Retina (tissue), 1 donor: Measurements from ENCODE around the gene QRICH1.
"Not testable (repeated sequence)": the region's sequence is repeated elsewhere in the genome, so short reads cannot be mapped to it uniquely, and the experiment has no call there.

Source experiments
- DNase-seq: peaks from one replicate; pipeline ENCODE4 v3.0.0-alpha.2; 2016

Gene QRICH1

DNA sequence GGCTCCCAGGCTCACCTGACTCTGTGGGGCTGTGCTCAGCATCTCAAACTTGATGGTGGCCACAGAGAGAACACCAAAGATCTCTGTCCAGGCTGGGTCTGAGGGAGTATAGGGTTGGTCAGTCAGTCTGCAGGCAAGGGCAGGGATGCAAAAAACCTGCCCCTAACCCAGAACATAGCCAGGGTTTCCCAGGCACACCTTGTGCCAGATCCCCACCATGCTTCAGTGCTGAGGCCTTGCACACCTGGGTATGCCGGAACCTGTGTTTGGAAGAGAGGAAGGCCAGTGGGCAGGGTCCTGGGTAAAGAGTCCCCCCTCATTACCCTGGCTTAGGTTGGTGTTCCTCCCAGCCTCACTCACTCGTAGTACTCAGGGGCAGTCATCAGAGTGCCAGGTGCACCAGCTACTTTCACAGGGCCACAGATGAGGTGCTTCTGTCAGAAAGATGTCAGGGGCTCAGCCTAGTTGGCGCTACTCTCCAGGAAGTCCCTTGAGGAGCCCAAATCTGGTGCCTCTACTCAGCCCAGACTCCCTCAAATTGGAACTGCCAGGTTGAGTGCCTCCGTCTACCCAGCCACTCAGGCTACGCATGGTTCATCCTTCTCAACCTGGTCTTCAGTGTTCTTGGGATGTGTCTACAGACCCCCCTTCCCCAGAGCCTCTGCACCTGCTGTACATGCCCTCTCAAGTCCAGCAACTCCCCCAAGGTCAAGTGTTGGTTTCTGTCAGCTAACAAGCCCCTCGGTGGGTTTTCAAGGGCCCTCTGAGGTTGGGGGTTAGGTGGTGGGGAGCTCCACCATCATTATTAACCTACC, 77.2 kb downstream of the QRICH1 start:
- DNase-seq, result no peak

DNA sequence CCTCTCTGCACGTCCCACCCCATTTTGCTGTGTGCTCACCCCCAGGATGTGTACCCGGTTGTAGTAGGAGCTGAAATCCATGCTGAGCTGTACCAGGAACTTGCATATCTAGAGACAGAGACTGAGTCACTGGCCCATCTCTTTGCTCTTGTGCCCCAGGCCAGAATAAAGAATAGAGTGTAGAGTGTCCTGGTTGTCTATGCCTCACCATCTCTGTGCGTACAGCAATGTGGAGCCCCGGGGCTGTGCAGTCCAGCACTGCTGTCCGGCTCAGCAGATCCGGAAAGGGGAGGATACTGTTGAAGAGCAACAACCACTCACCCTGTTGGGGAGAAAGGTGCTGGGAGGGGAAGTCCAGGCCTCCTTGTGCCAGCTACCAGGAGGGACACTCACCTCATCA, 78.1 kb downstream of the QRICH1 start:
- no peak for DNase-seq

DNA sequence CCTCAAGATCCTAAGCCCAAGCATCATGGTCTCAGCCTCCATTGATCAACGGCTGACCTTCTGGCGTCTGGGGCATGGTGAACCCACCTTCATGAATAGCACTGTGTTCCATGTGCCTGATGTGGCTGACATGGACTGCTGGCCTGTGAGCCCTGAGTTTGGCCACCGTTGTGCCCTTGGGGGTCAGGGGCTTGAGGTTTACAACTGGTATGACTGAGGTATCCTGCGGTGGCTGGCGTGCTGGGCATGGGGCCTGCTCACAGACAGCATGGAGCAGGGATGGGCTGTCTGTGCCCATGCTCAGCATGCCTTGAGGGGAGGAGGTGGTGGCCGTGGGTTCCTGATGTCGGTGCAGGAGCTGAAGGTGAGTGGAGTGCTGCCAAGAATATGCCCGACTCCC, 78.8 kb downstream of the QRICH1 start:
- no peak for DNase-seq

DNA sequence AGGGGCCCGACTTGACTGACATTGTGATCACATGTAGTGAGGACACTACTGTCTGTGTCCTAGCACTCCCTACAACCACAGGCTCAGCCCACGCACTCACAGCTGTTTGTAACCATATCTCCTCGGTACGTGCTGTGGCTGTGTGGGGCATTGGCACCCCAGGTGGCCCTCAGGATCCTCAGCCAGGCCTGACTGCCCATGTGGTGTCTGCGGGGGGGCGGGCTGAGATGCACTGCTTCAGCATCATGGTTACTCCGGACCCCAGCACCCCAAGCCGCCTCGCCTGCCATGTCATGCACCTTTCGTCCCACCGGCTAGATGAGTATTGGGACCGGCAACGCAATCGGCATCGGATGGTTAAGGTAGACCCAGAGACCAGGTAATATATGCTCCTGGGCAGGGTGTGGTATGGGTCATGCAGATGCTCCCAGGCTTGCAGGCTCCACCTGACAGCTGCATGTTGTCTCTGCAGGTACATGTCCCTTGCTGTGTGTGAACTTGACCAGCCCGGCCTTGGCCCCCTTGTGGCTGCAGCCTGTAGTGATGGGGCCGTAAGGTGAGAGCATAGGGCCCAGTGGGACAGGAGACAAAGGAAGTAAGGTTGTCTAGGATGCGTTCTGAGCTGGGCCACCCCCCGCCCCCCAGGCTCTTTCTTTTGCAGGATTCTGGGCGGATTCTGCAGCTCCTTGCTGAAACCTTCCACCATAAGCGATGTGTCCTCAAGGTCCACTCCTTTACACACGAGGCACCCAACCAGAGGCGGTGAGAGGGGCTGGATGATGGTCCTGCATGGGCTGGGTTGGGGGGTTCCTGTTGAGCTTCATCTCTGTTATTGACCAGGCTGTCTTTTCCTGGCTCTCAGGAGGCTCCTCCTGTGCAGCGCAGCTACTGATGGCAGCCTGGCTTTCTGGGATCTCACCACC, 79.9 kb downstream of the QRICH1 start:
- DNase-seq, result no peak

DNA sequence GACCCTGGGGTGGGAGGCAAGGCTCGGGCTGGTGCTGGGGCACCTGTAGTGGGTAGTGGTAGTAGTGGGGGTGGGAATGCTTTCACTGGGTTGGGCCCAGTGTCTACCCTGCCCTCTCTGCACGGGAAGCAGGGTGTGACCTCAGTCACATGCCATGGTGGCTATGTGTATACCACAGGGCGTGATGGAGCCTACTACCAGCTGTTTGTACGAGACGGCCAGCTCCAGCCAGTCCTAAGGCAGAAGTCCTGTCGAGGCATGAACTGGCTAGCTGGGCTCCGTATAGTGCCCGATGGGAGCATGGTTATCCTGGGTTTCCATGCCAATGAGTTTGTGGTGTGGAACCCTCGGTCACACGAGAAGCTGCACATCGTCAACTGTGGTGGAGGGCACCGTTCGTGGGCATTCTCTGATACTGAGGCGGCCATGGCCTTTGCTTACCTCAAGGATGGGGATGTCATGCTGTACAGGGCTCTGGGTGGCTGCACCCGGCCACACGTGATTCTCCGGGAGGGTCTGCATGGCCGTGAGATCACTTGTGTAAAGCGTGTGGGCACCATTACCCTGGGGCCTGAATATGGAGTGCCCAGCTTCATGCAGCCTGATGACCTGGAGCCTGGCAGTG, 80.6 kb downstream of the QRICH1 start:
- no peak for DNase-seq

DNA sequence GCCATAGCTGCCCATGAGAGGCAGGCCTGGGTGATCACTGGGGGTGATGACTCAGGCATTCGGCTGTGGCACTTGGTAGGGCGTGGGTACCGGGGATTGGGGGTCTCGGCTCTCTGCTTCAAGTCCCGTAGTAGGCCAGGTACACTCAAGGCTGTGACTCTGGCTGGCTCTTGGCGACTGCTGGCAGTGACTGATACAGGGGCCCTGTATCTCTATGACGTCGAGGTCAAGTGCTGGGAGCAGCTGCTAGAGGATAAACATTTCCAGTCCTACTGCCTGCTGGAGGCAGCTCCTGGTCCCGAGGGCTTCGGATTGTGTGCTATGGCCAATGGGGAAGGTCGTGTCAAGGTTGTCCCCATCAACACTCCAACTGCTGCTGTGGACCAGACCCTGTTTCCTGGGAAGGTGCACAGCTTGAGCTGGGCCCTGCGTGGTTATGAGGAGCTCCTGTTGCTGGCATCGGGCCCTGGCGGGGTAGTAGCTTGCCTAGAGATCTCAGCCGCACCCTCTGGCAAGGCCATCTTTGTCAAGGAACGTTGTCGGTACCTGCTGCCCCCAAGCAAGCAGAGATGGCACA, 81.3 kb downstream of the QRICH1 start:
- DNase-seq, result no peak

DNA sequence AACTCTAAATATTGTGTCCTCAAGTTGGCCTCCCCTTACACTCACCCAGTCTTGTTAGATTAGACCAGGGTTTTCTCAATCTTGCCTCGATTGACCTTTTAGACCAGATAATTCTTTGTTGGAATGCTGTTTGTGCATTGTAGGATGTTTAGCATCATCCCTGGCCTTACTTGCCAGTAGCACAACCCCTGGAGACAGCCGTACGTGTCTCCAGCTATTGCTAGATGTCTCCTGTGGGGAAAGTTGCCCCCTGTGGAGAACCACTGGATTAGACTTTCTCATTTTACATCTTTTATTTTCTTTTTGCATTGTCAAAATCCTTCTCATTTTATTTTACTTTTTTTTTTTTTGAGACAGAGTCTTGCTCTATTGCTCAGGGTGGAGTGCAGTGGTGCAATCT, 84.5 kb downstream of the QRICH1 start:
- no peak for DNase-seq

DNA sequence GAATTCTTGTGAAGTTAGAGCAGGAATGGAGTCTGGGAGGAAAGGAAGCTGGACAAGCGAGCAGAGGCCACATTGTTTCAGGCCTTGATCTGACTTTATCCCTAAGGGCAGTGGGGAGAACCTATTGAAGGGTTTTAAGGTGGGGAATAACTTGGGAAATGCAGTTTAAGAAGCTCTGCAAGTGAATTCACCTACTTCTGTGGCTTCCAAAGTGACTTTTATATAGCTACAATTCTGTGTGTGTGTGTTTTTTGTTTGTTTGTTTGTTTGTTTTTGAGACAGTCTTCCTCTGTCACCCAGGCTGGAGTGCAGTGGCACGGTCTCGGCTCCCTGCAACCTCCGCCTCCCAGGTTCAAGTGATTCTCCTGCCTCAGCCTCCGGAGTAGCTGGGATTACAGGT, 85.2 kb downstream of the QRICH1 start:
- DNase-seq, result not testable (repeated sequence)

DNA sequence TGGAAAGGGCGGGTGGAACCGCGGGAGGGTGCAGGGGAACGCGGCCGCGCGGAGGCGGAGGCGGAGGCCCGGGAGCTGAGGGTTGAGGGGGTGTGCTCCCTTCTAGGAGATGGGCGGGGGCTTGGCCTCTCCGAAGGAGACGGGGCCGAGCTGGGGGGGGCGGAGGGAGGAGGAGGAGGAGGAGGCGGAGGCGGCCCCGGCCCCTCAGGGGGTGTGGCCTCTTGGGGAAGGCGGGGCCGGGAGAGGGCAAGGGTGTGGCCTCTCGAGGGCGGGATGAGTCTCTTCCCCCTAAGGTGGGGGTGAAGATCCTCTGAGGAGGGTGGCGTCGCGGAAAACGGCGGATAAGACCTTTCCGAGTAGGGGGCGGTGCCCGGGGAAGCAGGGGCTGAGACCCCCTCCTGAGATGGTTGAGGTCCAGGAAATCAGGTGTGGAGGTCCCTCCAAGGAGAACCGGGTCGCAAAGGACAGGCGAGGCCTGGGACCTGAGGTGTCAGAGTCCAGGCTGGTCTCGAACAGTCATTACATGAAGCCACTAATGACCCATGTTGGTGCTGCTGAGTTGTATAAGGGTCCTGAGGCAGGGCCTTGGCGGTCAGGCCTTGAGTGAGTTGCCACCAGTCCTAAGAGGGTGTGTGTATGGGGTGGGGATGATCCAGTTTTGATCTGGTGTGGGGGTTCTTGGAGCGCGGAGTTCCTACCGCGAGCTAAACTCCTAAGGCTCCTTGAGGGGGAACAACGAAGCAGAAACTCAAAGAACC, 85.9 kb downstream of the QRICH1 start:
- no peak for DNase-seq

DNA sequence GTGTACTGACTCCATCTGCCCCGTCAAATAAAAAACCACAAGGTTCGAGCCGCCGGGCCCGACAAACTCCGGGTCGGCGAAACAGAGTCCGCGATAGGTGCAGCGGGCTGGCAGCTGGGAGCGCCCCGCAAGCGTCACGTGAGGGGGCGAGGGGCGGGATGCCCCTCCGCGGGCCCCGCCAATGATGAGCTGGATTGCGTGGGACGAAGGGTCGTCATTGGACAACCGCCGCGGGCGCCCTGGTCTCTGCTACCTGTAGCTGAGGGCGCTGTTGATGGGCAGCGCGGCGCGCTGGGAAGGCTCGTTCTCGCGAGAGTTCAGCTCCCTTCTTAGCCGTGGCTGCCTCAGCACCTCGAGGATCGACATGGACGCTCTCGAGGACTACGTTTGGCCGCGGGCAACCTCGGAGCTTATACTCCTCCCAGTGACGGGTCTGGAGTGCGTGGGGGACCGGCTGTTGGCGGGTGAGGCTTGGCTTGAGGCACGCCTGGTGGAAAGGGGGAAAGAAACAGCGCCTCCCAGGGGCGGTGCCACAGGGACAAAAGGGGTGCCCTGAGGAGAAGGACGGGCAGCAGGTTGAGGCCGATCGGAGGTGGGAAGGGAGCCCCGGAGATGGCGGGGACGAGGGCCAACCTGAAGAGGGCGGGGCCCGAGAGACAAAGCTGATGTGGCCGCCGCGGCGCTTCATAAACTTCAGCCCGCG, 86.7 kb downstream of the QRICH1 start, which contains the start of gene WDR6:
WDR6 (plus strand) TSS at position 324 of the 703 bp plus-strand sequence; CDS start at position 365, 41 bp downstream.
- DNase-seq, result peak; percentile 98

DNA sequence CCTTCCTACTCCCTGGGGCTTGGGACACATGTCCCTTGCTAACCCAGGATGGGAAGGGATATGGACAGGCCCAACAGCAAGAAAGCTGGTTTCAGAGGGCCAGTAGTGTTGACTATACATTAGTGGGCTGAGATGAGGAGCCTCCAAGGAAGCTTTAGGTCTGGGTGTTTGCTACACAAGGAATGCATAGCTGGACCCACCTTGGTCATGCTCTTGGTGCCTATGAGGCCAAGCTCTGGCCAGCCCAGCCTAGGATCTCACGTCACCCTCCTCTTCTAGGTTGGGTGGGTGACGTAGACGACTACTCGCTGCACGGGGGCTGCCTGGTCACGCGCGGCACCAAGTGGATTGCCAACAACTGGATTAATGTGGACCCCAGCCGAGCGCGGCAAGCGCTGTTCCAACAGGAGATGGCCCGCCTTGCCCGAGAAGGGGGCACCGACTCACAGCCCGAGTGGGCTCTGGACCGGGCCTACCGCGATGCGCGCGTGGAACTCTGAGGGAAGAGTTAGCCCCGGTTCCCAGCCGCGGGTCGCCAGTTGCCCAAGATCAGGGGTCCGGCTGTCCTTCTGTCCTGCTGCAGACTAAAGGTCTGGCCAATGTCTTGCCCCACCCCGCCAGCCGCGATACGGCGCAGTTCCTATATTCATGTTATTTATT, 87.3 kb downstream of the QRICH1 start:
- DNase-seq, result no peak

DNA sequence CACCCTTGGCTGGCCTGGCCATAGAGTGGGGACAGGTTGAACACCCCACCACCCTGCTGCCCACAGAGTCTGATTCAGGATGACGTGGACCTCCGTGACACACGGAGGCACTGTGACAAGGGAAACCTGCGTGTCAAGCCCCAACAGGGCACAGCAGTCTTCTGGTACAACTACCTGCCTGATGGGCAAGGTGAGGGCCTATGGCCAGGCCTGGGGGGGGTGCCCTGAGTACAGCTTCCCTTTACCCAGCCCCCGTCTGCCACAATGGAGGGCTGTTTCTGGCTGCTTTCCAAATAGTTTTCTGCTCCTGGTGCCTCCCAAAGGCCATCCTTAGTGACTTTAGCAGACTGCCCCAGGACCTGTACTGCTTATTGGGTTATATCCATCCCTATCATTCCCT, 87.9 kb downstream of the QRICH1 start:
- DNase-seq, result no peak

DNA sequence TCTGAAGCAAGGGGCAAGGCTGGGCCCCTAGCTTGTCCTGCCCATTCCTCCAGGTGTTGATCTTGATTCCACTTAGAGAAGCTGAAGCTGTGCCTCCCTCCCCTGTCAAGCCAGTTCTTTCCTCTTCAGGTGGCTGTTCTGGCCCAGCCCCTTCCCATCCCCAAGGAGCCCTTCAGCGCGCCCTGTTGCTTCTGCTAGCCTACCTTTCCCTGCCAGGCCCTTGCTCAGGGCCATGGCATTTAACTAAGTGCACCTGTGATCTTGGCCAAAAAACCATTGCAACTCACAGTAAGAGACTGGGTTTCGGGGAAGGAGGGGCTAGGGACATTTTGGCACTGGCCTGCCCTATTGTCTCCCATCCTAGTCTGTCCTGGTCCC, 88.6 kb downstream of the QRICH1 start:
- no peak for DNase-seq

DNA sequence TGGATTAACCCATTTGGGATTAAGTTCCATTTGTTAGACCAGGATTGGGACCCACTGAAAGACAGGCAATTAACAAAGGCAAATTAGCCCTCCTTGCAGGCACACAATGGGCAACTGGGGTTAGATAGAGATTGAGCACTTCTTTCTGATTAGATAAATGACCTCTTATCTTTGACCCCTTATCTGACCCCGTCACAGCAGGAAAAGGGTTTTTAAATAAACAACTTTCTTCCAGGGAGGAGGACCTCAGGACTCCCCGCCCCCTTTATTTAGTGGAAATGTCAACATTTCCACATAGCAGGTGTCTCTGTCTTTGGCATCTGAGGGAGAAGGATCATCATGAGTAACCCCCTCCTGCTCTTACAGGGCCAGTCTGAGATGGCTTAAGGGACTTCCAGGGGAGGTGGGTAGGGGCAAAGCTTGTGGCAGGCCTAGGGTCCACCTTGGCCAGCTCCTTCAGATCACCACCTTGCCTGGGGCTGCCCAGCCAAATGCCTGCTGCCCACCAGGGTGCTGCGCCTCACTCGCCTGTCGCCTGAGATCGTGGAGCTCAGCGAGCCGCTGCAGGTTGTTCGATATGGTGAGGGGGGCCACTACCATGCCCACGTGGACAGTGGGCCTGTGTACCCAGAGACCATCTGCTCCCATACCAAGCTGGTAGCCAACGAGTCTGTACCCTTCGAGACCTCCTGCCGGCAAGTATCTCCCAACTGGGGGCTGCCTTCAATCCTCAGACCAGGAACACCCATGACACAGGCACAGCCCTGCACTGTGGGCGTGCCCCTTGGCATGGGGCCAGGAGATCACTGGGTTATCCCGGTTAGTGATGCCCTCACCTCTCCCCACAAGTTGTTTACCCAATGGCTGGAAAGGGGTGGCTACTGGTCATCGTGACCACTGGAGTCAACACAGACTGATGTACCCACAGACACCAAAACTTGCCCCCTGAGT, 89.2 kb downstream of the QRICH1 start:
- no peak for DNase-seq

DNA sequence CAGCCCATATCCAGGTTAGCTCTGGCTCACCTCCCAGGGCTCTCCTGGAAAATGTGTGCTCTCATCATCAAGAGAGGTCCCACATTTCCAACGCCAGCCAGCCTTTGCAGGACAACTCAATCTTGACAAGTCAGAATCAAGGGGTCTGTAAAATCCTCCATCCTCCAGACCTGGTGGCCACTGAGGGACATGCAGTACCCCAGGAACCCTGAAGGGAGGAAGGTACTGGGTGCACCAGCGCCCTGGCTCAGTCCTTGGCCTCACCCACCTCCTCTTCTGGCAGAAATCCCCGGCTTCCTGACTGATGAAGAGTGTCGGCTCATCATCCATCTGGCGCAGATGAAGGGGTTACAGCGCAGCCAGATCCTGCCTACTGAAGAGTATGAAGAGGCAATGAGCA, 92.7 kb downstream of the QRICH1 start:
- DNase-seq, result no peak

DNA sequence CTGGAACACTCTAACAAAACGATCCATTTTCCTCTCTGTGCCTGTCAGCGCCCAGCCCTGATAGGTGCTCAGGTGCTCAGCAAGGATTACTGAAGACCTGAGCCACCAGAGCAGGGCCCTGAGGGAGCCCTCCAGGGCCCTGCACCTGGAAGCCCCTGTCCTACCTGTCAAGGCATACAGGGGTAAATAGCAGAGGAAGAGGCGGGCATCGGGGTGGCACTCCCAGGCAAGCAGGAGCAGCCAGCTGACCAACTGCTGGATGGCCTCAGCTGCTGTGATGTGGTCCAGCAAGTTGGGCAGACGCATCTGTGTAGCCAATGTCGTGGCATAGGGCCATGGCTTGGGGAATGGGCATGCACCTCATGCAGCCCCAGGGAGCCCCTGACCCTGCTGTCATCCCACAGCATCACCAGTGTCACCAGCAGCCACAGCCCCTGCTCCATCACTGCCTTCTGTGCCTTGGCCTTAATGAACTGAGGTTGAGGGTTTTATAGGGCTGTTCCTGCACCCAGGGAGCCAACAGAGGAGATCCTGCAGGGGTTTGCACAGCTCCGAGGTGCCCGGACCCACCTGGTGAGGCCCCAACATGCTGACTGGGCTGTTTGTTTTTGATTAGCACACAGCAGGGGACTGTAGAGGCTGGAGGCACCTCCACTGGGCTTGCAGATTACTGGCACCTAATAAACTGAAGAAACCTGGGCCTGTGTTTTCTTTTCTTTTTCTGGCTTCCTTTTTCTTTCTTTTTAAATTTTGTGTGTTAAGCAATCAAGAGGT, 94.6 kb downstream of the QRICH1 start:
- no peak for DNase-seq

DNA sequence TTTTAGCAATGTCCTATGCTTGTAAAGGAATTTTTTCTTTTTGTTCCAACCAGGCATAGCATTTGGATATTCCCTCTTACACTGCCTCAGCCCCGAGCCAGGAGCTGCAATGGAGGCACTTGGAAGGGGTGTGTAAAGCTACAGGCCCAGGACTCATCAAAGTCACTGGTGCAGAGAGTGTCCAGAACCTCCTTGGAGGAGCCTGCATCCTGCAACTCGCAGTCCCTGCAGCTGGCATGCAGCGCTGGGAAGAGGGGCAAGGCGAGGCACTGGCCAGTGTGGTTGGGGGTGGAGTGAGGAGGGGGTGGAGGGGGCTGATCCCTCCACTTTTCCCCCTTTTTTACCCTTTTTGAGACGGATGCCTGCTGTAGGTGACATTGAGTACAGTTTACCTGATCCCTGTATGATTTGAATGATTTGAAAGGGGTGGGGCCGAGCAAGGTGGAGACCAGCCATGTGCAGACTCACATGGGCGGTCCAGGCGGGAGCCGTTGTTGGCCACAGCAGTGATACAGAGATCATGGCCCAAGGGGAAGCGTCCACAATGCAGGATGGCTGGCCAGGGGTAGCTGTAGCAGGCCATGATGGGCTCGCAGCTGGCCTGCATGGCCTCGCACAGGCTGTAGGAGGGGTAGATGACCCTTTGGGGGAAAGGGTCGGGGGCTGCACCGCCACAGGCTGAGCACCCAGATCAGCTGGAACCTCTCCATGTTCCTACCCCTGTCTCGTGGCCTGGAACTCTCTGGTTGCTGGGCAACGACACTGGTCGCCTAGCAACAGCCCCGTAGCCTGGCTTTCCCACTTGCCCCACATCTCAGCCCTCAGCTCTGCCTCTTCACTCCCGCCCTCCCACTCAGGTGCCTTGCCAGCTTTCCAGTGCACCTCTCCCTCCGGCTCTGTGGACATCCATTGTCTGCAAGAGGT, 95.9 kb downstream of the QRICH1 start:
- DNase-seq, result peak; percentile 98

DNA sequence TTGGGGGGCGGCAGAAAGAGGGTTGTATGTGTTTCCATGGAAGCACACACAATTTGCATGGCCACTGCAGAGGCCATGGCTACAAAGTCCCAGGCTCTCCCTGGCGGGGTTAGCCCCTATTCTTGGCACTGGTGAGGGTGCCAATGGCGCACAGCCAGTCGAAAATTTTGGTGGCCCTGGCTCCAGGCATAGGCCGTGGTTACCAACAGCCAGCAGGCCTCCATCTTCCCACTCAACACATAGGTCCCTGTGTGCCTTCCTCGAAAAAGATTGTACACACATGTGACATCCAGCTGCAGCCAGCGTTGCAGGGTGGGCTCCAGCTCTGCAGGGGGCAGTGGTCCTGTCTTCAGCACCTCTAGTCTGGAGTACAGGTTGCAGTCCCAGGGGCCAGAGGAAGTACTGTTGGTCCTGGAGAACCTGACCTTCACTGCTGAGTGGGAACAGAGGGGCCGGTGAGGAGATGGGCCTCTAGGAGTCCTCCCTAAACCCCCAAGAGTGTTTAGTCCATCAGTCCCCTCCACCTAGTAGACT, 96.7 kb downstream of the QRICH1 start:
- no peak for DNase-seq
